NCI-H2227 (cell line): Measurements from ENCODE around the gene PGRMC2.

ENCODE experiments used
- DNase-seq: peaks from one replicate; lab custom pipeline; 2025; ENCODE audit not compliant: unreplicated experiment; lab: John Stamatoyannopoulos, UW

Gene PGRMC2

DNA sequence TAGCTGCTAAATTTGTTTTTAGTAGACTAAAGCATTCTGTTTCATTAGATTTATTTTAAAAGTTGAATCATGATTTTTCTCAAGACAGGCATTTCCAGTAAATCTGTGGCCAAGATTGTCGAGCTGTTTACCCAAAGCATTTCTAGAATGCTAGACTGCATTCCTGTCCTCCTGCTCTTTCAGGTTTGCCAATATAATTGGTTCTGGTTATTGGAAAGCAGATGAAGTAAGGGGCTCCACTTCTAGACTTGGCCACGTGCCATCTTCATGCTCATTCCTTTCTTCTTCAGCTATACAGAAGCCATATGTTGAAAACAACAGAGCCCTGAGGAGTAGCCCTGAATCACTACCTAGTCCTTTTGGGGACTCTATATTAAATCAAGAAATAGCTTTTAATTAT lies 62.5 kb downstream of the PGRMC2 start:
- DNase-seq = no peak

- no peak for DNase-seq
Measured at GRCh38 chr4:128221586-128221985, 66.0 kb downstream of the PGRMC2 start.

DNA sequence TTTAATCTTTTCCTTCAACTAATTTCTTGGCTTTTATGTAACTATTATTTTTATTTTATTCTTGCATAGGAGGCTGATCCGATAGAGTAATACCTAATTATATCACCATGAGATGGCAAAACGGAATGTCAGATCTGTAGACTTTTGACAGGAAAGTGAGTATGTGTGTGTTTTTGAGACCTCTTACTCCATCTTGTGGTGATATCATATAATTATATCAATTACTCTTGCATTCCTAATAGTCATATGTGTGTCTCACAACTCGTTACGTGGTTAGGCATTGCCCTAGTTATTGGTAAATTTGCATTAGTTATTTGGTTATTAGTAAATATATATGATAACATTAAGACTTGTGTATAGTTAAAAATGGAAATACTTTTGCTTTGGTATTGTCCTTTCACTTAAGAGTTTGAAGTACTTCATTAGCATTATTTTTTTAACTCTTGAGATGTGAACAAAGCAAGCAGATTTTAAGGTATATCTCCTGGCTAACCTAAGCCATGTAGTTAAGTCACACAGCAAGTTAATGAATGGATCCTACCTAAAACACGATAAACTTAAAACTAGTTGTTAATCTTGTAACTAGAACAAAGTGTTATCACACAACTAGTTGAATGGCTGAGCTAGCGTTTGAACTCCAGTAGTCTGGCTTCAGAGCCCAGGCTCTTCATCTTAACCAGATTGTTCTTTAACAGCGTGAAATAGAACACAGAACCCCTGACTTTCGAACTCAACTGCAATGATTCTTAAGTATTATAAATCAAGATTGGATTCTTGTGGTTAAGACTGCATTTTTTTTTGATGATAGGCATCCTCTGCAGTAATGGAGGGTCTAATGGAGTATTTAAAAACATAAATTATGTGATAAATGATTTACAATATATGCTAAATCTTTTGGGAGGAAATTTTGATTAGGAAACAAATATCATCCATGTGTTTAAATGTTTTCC lies 67.1 kb downstream of the PGRMC2 start:
- DNase-seq = no peak
